ENCODE results near the gene FAM136A. TPM values are rescaled to one million over a fixed set of nuclear protein-coding genes. Genes with fewer than 3 reads are reported as not detected.

The FAM136A gene
- total and polyA plus RNA-seq, 10 of the 15 experiments (the other 5 are each of a cell fraction or from before 2014, with no cell fraction given), result 69.3 to 173 (median 107) TPM

DNA sequence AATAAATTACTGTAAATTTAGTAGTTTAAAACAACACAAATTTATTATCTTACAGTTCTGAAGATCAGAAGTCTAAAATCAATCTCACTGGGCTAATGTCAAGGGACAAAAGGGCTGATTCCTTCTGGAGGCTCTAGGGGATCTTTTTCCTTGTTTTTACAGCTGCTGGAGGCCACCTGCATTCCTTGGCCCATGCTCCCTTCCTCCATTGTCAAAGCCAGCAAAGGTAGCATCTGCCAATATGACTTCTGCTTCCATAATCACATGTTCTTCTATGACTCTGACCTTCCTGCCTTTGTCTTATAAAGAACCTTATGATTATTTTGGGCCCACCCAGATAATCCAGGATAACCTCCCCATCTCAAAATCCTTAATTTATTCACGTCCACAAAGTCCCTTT lies 46.0 kb upstream of the FAM136A start:
- no peak overlapping the region for H3K27ac ChIP-seq (ENCODE audit: control insufficient read depth, insufficient read depth)
- ATAC-seq, result no peak
- H3K9ac ChIP-seq (ENCODE audit: control insufficient read depth, insufficient read depth, low read length), result no peak overlapping the region
- SMC1A ChIA-PET (ENCODE audit: uncharacterized antibody, unreplicated experiment), result no interaction called here
- in situ Hi-C loops (cut with MboI) (no loop called here), intact Hi-C loops (cut with micrococcal nuclease; ENCODE audit: unreplicated experiment) (no loop called here)
- RAD21 ChIA-PET (ENCODE audit: unreplicated experiment), result no interaction called here
- no peak overlapping the region for H3K4me2 ChIP-seq (ENCODE audit: control insufficient read depth, insufficient read depth)
- TF ChIP-seq SMC3 (IDR thresholded peaks at IDR 0.05; ENCODE audit: borderline replicate concordance, low read length) (no peak), GABPA (IDR thresholded peaks at IDR 0.05; ENCODE audit: low read depth) (no peak), POLR2A (IDR thresholded peaks at IDR 0.05; ENCODE audit: low read depth, low read length) (no peak), MXI1 (IDR thresholded peaks at IDR 0.05; ENCODE audit: low read depth, low read length) (no peak), ZBTB33 (IDR thresholded peaks at IDR 0.05) (no peak), CHD2 (IDR thresholded peaks at IDR 0.05; ENCODE audit: borderline replicate concordance, low read depth, low read length) (no peak), WRNIP1 (IDR thresholded peaks at IDR 0.05; ENCODE audit: borderline replicate concordance, low read depth, low read length) (no peak), NBN (IDR thresholded peaks at IDR 0.05) (no peak), POLR2AphosphoS5 (IDR thresholded peaks at IDR 0.05; ENCODE audit: low read length) (no peak)
- TF ChIP-seq, protein P1, sequence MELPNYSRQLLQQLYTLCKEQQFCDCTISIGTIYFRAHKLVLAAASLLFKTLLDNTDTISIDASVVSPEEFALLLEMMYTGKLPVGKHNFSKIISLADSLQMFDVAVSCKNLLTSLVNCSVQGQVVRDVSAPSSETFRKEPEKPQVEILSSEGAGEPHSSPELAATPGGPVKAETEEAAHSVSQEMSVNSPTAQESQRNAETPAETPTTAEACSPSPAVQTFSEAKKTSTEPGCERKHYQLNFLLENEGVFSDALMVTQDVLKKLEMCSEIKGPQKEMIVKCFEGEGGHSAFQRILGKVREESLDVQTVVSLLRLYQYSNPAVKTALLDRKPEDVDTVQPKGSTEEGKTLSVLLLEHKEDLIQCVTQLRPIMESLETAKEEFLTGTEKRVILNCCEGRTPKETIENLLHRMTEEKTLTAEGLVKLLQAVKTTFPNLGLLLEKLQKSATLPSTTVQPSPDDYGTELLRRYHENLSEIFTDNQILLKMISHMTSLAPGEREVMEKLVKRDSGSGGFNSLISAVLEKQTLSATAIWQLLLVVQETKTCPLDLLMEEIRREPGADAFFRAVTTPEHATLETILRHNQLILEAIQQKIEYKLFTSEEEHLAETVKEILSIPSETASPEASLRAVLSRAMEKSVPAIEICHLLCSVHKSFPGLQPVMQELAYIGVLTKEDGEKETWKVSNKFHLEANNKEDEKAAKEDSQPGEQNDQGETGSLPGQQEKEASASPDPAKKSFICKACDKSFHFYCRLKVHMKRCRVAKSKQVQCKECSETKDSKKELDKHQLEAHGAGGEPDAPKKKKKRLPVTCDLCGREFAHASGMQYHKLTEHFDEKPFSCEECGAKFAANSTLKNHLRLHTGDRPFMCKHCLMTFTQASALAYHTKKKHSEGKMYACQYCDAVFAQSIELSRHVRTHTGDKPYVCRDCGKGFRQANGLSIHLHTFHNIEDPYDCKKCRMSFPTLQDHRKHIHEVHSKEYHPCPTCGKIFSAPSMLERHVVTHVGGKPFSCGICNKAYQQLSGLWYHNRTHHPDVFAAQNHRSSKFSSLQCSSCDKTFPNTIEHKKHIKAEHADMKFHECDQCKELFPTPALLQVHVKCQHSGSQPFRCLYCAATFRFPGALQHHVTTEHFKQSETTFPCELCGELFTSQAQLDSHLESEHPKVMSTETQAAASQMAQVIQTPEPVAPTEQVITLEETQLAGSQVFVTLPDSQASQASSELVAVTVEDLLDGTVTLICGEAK (IDR thresholded peaks at IDR 0.05; ENCODE audit: borderline replicate concordance), result no peak
- H4K20me1 ChIP-seq (ENCODE audit: control insufficient read depth, insufficient read depth), result no peaks in the 10 kb centered on the region
- WGBS (ENCODE audit: insufficient coverage, insufficient replicate concordance, low lambda C conversion rate, missing lambda C conversion rate), result 0% methylated on average over 1 of the region's 1 CpG
- BruUV-seq (replicated peaks), result no TSS peak
- no peak for FAIRE-seq
- H2AFZ ChIP-seq (ENCODE audit: control insufficient read depth, low read depth, low read length), result no peak overlapping the region
- DNase-seq (ENCODE audit: low read depth, low spot score), result no peak
- no peak overlapping the region for H3K4me3 ChIP-seq
- no peaks in the 10 kb centered on the region for H3K9me3 ChIP-seq (replicated peaks; ENCODE audit: control insufficient read depth, insufficient read depth, low read length)
- CTCF ChIA-PET, result no interaction called here
- no peaks in the 10 kb centered on the region for H3K79me2 ChIP-seq (ENCODE audit: control insufficient read depth, insufficient read depth, low read length)
- no peaks in the 10 kb centered on the region for H3K36me3 ChIP-seq (ENCODE audit: control insufficient read depth in 2 of 2, insufficient read depth in 2 of 2, low read length in 1 of 2)
- H3K4me1 ChIP-seq (ENCODE audit: control insufficient read depth, insufficient read depth, low read length), result no peaks in the 10 kb centered on the region
- peaks cover 0 to 7% of the 10 kb centered on the region in 2 experiments; a peak in 2 of 4 replicates for H3K27me3 ChIP-seq (replicated peaks in 1 of 2; ENCODE audit: control insufficient read depth in 2 of 2, insufficient read depth in 2 of 2, low read length in 1 of 2)
- POLR2A ChIA-PET, result no interaction called here
